Astrocyte (in vitro differentiated cells and primary cell): Measurements from ENCODE around the gene PEX11G.

ENCODE experiments used
- EZH2 ChIP-seq: IDR thresholded peaks from 2 replicates; pipeline ENCODE4 v1.6.1; 2012; ENCODE audit warnings: mild to moderate bottlenecking, low read length, inconsistent platforms; ENCODE audit not compliant: insufficient read depth
- TF ChIP-seq, protein P1 (sequence below): IDR thresholded peaks from 2 replicates; pipeline ENCODE4 v1.5.1; 2011; ENCODE audit warnings: low read depth, mild to moderate bottlenecking, inconsistent platforms, low read length, moderate library complexity; ENCODE audit not compliant: insufficient read depth

DNA sequence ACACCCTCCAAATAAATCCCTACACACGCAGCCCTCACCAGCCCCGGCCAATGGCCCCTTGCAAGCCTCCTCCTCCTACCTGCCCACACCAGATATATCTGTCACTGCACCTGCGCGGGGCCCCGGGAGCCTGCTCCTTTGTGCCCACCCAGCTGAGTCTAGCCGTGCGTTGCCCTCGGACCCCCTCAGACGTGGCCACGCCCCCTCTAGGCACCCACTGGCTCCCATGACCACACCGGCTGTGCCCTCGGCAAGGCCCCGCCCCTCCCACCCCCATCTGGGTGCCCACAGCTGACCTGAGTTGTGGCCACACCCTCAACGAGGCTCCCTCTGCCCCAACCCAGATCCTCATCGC lies 40.4 kb upstream of the PEX11G start:
- TF ChIP-seq, protein P1, sequence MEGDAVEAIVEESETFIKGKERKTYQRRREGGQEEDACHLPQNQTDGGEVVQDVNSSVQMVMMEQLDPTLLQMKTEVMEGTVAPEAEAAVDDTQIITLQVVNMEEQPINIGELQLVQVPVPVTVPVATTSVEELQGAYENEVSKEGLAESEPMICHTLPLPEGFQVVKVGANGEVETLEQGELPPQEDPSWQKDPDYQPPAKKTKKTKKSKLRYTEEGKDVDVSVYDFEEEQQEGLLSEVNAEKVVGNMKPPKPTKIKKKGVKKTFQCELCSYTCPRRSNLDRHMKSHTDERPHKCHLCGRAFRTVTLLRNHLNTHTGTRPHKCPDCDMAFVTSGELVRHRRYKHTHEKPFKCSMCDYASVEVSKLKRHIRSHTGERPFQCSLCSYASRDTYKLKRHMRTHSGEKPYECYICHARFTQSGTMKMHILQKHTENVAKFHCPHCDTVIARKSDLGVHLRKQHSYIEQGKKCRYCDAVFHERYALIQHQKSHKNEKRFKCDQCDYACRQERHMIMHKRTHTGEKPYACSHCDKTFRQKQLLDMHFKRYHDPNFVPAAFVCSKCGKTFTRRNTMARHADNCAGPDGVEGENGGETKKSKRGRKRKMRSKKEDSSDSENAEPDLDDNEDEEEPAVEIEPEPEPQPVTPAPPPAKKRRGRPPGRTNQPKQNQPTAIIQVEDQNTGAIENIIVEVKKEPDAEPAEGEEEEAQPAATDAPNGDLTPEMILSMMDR: no peak
- no peak for TF ChIP-seq EZH2
